GM19455 (cell line): ENCODE data around the gene EIF2S1.
"Not testable (repeated sequence)": the region's sequence is repeated elsewhere in the genome, so short reads cannot be mapped to it uniquely, and the experiment has no call there.

ENCODE experiments used
- ATAC-seq: cut with Tn5 transposase; IDR thresholded peaks from one replicate; pipeline ENCODE4 v1.9.1; 2021; ENCODE audit not compliant: unreplicated experiment

The EIF2S1 gene

DNA sequence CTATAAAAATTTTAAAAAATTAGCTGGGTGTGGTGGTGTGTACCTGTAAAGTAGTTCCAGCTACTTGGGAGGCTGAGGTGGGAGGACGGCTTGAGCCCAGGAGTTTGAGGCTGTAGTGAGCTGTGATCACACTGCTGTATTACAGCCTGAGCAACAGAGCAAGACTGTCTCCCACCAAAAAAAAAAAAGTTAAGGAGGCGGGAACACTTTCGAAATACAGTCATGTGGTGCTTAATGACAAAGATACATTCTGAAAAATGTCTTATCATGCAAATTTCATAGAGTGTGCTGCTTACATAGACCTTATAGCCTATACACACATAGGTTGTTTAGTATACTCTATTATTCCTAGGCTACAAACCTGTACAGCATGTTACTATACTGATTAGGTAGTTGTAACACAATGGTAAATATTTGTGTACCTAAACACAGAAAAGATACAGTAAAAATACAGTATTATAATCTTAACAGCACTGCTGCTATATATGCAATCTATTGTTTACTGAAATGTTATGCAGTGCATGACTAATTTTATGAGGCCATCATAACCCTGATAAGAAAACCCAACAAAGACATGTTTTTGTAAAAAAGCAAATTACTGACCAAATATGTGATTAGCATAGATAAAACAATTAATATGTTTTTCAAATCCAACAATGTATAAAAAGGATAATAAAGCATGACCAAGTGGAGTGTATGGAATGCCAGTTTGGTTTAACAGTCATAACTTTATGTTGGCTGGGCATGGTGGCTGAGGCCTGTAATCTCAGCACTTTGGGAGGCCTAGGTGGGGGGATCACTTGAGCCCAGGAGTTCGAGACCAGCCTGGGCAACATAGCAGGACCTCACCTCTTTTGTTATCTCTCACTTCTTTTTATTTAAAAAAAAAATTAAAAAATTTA lies 11.4 kb downstream of the EIF2S1 start:
- ATAC-seq: no peak

DNA sequence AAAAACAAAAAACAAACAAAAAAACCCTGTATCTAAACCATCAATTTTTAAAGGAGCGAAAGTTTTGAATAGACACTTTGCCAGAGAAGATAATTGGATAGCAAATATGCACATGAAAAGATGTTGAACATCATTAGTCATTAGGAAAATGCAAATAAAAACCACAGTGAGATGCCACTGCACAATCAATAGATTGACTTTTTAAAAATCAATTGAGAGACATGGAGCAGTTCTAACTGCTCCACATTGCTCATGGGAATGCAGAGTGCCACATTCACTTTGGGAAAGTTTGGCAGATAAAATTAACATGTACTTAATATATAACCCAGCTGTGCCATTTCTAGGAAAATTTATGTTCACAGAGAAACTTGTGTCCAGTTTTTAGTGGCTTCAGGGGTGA lies 12.7 kb downstream of the EIF2S1 start:
- ATAC-seq: no peak

DNA sequence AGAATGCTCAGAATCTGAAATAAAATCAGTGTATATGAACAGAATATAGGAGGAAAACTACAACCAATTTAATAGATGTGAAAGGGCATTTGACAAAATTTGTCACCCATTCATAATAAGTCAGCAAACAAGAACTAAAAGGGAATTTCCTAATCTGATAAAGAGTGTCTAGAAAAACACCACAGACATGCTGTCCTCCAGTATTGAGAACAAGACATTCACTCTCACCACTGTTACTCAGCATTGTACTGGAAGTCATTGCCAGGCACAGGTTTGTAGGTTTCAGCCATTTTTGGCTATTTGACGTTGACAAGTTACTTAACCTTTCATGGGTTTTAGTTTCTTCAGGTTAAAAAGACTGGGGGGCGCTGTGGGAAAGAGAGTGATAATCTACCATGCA lies 13.2 kb downstream of the EIF2S1 start:
- no peak for ATAC-seq

DNA sequence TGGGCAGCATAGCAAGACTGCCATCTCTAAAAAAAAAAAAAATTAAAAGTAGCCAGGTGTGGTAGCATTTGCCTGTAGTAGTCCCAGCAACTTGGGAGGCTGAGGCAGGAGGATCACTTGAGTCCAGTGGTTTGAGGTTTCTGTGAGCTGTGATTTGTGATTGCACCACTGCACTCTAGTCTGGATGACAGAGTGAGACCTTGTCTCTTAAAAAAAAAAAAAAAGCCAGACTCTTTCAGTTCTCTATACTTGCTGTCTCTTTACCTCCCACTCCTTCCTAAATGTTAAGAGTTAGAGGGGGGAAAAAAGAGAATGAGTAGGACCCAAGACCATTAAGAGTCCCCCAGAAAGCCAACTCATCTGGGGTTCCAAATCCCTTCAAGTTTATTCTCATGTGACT lies 17.8 kb downstream of the EIF2S1 start:
- no peak for ATAC-seq

GRCh38 chr14:67385120-67385519 lies 25.0 kb downstream of the EIF2S1 start:
- ATAC-seq: no peak

DNA sequence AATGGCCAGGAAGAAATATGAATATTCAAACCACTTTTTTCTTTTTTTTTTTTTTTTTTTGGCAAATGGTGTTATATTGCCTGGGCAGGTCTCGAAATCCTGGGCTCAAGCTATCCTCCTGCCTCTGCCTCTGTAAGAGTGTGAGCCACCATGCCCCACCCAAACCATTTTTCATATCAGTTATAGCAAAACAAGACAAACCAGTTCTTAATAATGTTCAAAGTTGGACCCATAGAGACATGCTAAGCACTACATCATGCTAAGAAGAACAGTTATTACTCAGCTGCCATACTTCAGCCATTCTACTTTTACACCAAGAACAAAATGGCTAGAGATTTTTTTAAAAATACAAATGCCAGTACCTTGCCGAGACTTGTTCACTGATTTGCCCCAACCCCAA lies 25.5 kb downstream of the EIF2S1 start:
- no peak for ATAC-seq

GRCh38 chr14:67387195-67387594 lies 27.1 kb downstream of the EIF2S1 start:
- ATAC-seq: no peak

GRCh38 chr14:67389275-67389674 lies 29.1 kb downstream of the EIF2S1 start:
- ATAC-seq: no peak

- no peak for ATAC-seq
Measured at GRCh38 chr14:67389811-67390534, 29.8 kb downstream of the EIF2S1 start.

GRCh38 chr14:67391268-67391667 lies 31.1 kb downstream of the EIF2S1 start:
- no peak for ATAC-seq

DNA sequence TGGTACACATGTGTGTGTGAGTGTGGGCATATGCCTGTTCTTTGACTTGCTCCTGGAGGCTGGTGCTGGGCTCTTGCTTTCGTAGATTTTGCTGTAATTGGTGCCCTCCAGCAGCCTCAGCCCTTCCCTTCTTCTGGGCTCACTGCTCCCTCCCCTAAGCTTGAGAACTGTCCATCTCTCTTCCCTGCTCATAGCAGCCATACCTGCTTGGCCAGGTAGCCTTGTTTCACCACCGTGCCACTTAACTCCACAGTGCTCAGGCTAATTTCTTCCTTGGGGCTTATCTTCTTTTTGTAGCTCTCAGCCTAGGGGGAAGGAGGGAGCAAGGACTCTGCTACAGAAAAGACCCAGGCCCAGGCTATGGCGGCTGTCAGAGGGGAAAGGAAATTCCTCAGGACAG lies 32.0 kb downstream of the EIF2S1 start:
- ATAC-seq: no peak

- no peak for ATAC-seq
Measured at GRCh38 chr14:67392800-67393199, 32.7 kb downstream of the EIF2S1 start.

- no peak for ATAC-seq
Measured at GRCh38 chr14:67393689-67394088, 33.6 kb downstream of the EIF2S1 start.

GRCh38 chr14:67395086-67395875 lies 35.2 kb downstream of the EIF2S1 start:
- ATAC-seq: no peak

- ATAC-seq: no peak
Measured at GRCh38 chr14:67395876-67396189, 35.7 kb downstream of the EIF2S1 start.

- ATAC-seq: no peak
Measured at GRCh38 chr14:67396381-67396970, 36.3 kb downstream of the EIF2S1 start.

GRCh38 chr14:67397536-67397935 lies 37.4 kb downstream of the EIF2S1 start:
- no peak for ATAC-seq

DNA sequence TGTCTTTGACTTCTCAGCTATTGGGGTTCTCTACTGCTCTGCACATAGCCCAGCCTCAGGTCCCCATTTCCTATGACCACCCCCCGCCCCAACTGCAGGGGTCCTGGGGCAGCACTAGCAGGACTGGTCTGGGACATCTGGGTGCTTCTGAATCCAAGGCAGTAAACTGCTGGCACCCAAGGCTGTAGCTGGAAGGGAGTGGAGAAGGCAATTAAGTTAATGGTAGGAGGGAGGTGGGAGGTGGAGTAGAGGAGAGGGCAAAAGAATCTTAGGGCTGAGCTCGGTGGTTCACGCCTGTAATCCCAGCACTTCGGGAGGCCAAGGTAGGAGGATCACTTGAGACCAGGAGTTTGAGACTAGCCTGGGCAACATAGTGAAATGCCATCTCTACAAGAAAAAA lies 40.3 kb downstream of the EIF2S1 start:
- no peak for ATAC-seq

DNA sequence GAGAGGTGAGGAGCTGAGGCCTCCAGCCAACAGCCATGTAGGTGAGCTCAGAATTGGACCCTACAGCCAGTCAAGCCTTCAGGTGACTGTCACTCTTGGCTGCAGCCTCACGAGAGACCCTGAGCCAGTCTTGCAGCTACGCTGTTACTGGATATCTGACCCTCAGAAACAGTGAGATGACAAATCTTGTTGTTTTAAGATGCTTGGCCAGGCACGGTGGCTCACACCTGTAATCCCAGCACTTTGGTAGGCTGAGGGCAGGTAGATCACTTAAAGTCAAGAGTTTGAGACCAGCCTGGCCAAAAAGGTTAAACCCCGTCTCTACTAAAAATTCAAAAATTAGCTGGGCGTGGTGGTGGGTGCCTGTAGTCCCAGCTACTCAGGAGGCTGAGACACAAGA lies 45.6 kb downstream of the EIF2S1 start:
- no peak for ATAC-seq

- ATAC-seq: not testable (repeated sequence)
Measured at GRCh38 chr14:67408122-67408801, 48.1 kb downstream of the EIF2S1 start.

GRCh38 chr14:67409461-67409860 lies 49.3 kb downstream of the EIF2S1 start:
- ATAC-seq: no peak
